Tibial nerve (tissue), 4 donors: ENCODE results near the gene PTPN7.

Experiments
- CTCF ChIP-seq, 5 experiments: fragments of 200-600 bp in 3 of 5; fragments of 450-650 bp in 2 of 5; sonication (generic) in 3 of 5; IDR thresholded peaks; one replicate each; pipeline ENCODE4 v1.5.1; 2016 to 2019; ENCODE audit warnings: antibody characterized with exemption in 5 of 5, mild to moderate bottlenecking in 3 of 5, moderate library complexity in 2 of 5
- EP300 ChIP-seq, 2 donors: sonication (generic); formaldehyde crosslinking; IDR thresholded peaks; one replicate each; pipeline ENCODE4 v1.6.1; 2017; ENCODE audit warnings: antibody characterized with exemption in 2 of 2, mild to moderate bottlenecking in 1 of 2
- POLR2A ChIP-seq, 2 donors: fragments of 450-650 bp; IDR thresholded peaks; one replicate each; pipeline ENCODE4 v1.6.1; 2017; ENCODE audit warnings: antibody characterized with exemption in 2 of 2, mild to moderate bottlenecking in 2 of 2, moderate library complexity in 2 of 2

GRCh38 chr1:202134645-202135172 is 25.7 kb downstream of the PTPN7 start:
- TF ChIP-seq CTCF (IDR thresholded peaks at IDR 0.05) (no peak), POLR2A (IDR thresholded peaks at IDR 0.05) (no peak), EP300 (IDR thresholded peaks at IDR 0.05) (no peak)
